NCI-H187 (cell line): ENCODE measurements around the gene MCAT.

ENCODE experiments used
- DNase-seq, 2 experiments: peaks; one replicate each; lab custom pipeline; 2025; lab: John Stamatoyannopoulos, UW

Gene MCAT

DNA sequence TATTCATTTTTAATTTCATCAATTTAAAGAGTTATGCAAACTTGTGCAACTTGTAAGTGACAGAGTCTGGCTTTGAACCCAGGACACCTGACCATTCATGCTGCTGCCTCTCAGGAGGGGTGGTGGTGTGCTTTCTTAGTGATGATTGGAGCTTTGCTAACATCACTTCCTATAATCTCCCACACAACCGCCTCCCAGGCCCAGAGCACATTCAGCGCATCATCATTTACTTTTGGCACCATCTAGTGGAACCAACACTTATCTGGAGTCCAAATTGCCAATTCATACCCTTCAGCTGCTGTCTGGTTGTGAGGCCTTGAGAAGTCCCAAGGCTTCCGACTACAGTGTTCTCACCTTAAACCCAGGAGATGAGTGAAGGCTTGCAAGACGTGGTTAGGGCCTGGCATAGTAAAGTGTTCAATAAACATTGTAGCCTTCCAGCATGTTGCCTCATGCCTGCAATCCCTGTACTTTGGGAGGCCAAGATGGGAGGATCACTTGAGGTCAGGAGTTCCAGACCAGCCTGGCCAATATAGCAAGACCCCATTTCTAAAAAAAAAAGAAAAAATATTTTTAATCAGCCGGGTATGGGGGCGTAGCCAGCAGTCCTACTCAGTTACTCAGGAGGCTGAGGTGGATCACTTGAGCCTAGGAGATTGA, 52.9 kb downstream of the MCAT start:
- no peak for DNase-seq

DNA sequence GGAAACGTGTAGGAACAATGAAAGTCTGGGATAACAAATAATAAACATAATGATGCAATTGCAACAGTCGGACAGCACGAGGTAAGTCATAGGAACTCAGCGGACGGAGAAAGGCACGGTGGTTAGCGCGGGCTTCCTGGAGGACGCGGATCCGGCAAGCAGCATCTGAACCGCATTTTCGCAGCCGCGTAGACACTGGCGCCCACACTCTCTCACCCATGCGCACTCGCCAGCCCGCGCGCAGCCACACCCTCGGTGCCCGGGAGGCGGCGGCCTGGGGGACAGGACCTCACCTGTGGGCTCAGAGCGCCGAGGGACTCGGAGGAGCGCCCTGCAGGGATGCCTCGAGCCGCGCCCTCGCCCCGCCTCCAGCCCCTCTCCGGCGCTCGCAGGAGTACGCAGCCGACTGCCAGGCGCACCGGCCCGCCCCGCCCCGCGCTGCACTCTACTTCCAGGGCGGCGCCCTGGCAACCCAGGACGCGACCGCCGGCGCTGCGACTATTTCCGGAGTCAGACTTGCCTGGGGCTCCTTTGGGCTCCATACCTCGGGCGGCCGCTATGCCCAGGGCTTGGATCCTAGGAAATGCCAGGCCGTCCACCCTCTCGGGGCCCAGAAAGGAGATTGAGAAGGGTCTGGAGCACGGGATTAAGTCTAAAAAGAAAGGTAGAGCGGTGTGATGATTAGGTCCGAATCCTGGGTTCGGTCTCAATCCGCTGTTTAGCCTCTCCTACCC, 54.0 kb downstream of the MCAT start, which contains the start of gene TTLL1:
TSS of gene TTLL1 (minus strand) at position 408 of the 734 bp plus-strand sequence. CDS start 13,805 bp downstream, outside the sequence.
- peak; percentile 44 to 66 for DNase-seq

DNA sequence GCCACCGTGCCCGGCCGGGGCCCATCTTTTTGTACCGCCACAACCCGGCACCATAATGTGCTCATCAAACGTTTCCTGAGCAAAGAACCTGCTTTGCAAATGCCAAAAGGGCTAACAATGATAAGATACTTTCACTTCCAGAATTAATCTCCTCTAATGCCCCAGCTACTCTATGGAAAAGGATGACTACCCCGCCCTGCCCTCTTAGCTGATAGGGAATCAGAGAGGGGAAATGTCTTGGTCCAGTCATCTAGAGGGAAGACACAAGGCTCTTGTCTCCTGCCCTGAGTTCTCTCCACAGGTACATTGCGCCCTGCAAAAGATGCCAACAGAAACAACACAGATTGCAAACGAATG, 54.6 kb downstream of the MCAT start:
- no peak for DNase-seq

DNA sequence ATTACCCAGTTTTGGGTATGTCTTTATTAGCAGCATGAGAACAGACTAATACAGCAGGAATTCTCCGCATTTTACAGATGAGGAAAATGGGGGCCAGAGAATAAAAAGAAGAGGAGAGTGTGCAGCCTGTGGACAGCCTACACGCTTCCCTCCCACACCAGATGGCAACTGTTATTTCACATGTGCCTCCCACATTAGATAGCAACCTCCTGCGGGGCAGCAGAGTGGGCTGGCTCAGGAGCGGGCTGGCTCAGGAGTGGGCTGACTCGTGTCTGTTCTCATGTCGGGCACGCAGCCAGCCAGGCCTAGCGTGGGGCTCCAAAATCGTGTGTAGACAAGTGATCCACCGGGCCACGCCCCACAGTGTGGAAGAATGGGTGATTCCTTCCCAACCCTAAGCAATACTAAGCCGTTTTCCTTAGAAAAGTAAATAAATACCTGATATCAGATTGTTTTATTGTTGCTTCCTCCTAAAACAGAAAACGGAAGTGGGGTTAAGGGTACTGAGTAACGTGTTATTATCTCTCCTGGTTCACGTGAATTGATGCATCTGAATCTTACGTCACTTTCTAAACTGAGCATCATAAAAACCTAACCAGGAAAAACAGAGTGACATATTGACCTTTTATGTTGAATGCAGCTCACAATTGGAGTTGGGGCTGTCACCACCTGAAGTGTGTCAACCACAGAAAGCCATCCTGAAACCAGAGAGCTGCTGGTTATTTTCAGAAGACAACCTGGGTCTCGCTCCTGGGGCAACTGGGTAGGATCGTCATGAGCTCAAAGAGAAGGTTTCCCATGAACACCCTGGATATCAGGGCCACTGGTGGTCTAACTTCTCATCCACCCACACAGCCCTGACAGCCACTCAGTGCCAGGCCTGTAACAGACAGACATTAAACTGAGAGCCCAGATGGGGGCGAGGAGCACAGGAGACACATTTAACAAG, 57.3 kb downstream of the MCAT start:
- no peak for DNase-seq
